Body of pancreas (tissue), 4 donors: ENCODE measurements around the gene SURF4. TPM values are rescaled to one million over a fixed set of nuclear protein-coding genes. Genes with fewer than 3 reads are reported as not detected.

ENCODE experiments used
- ATAC-seq: fragments of 150-250 bp; one replicate; pipeline ENCODE4 v1.9.1; 2016
- DNase-seq, 4 donors: peaks; one replicate each; pipeline ENCODE4 v3.0.0-alpha.2; 2019
- H3K27ac ChIP-seq, 4 donors: fragments of 200-600 bp; sonication (generic); 1 replicate in 3 of 4; 2 replicates in 1 of 4; pipeline versions ENCODE4 v1.5.1 to v1.6.1; 2016 to 2019; ENCODE audit warnings: mild to moderate bottlenecking in 1 of 4, mixed read lengths in 1 of 4, moderate library complexity in 1 of 4
- H3K27me3 ChIP-seq, 2 donors: fragments of 200-600 bp; sonication (generic); one replicate each; pipeline ENCODE4 v1.6.0; 2016; ENCODE audit warnings: mild to moderate bottlenecking in 1 of 2
- H3K36me3 ChIP-seq, 2 donors: fragments of 200-600 bp; sonication (generic); replicated peaks in 1 of 2; 2 replicates each; pipeline ENCODE4 v1.5.1; 2016; ENCODE audit warnings: low read depth in 2 of 2; ENCODE audit not compliant: insufficient read depth in 1 of 2
- H3K4me1 ChIP-seq: fragments of 200-600 bp; sonication (generic); one replicate; pipeline ENCODE4 v1.6.0; 2016
- H3K4me3 ChIP-seq, 2 donors: fragments of 200-600 bp; sonication (generic); 1 replicate in 1 of 2; 2 replicates in 1 of 2; pipeline ENCODE4 v1.5.1; 2016 to 2019
- H3K9me3 ChIP-seq, 3 donors: fragments of 200-600 bp; sonication (generic); 1 replicate in 2 of 3; 2 replicates in 1 of 3; pipeline ENCODE4 v1.5.1; 2016
- CTCF ChIP-seq, 7 experiments: fragments of 450-650 bp in 4 of 7; fragments of 200-600 bp in 3 of 7; sonication (generic) in 3 of 7; IDR thresholded peaks; one replicate each; pipeline ENCODE4 v1.5.1; 2016 to 2019; ENCODE audit warnings: antibody characterized with exemption in 7 of 7
- POLR2A ChIP-seq, 3 donors: fragments of 450-650 bp; IDR thresholded peaks; one replicate each; pipeline ENCODE4 v1.6.1; 2016; ENCODE audit warnings: antibody characterized with exemption in 3 of 3, mild to moderate bottlenecking in 2 of 3
- WGBS, 2 donors: methylation state at CpG; one replicate each; pipeline ENCODE4 v1.1.5; 2017; 5-methylcytosine and 5-hydroxymethylcytosine counted together
- intact Hi-C: fragments of 100-400 bp; cut with DNase I; formaldehyde crosslinking; loops from one replicate; pipeline ENCODE4 v1.15.1; 2023
- total RNA-seq, 2 donors: library from RNA; depleted of rRNA; stranded (reverse); fragments of >200 nt; gene quantifications; one replicate each; pipeline ENCODE4 v1.1.0, GENCODE V29; 2016

SURF4 gene
- total RNA-seq, 2 donors from 2014 or later, result 93.9 to 109 TPM

GRCh38 chr9:133349965-133350616 lies 25.8 kb downstream of the SURF4 start:
- no peak for DNase-seq
- no peak overlapping the region for H3K4me3 ChIP-seq
- intact Hi-C loops, result no loop called here
- 66 to 81% methylated on average over 15 of the region's 15 CpGs for WGBS, 2 donors
- peak overlapping the region in 1 of 4 donors; percentile 95 for H3K27ac ChIP-seq
- peaks cover 9 to 26% of the 10 kb centered on the region in 2 donors for H3K36me3 ChIP-seq
- ATAC-seq, result no peak
- H3K9me3 ChIP-seq, result no peaks in the 10 kb centered on the region
- H3K4me1 ChIP-seq, result peaks cover 36% of the 10 kb centered on the region
- no peaks in the 10 kb centered on the region for H3K27me3 ChIP-seq
- TF ChIP-seq POLR2A (IDR thresholded peaks at IDR 0.05), result no peak
- no peak for TF ChIP-seq CTCF (IDR thresholded peaks at IDR 0.05)

GRCh38 chr9:133348718-133349573 lies 26.9 kb downstream of the SURF4 start:
- DNase-seq (no peak), ATAC-seq (no peak)
- H3K27me3 ChIP-seq, result no peaks in the 10 kb centered on the region
- intact Hi-C loops, result no loop called here
- H3K27ac ChIP-seq, result peak overlapping the region; percentile 87 to 95 (median 94)
- peaks cover 27% of the 10 kb centered on the region for H3K4me1 ChIP-seq
- WGBS, 2 donors, result 8 to 10% methylated on average over 21 to 25 of the region's 25 CpGs
- TF ChIP-seq POLR2A (IDR thresholded peaks at IDR 0.05) (no peak), CTCF (IDR thresholded peaks at IDR 0.05) (no peak)
- H3K36me3 ChIP-seq, result peaks cover 9 to 26% of the 10 kb centered on the region in 2 donors
- no peaks in the 10 kb centered on the region for H3K9me3 ChIP-seq
- peak overlapping the region; percentile 97 to 98 for H3K4me3 ChIP-seq

GRCh38 chr9:133347985-133348717 lies 27.7 kb downstream of the SURF4 start, which contains the start of the genes MED22 and RPL7A:
Gene MED22, minus strand, starts transcription at chr9:133348131. Its CDS starts 1,469 bp downstream, at chr9:133346662.
Gene RPL7A, plus strand, starts transcription at chr9:133348218. Its CDS starts 26 bp downstream, at chr9:133348244.
- Histone ChIP-seq H3K27me3 (no peaks in the 10 kb centered on the region), H3K36me3 (peaks cover 9 to 26% of the 10 kb centered on the region in 2 donors), H3K9me3 (no peaks in the 10 kb centered on the region), H3K4me1 (peaks cover 27% of the 10 kb centered on the region), H3K27ac (peak within 1 kb of the TSS; percentile 87 to 95 (median 94)), H3K4me3 (peak within 1 kb of the TSS; percentile 97 to 98)
- intact Hi-C loops, result no loop called here
- TF ChIP-seq CTCF (IDR thresholded peaks at IDR 0.05), result peak in 1 of 7 experiments; percentile 34
- TF ChIP-seq POLR2A (IDR thresholded peaks at IDR 0.05), result peak; percentile 74 to 97 (median 97)
- 0% methylated on average over 28 to 63 of the region's 64 CpGs for WGBS, 2 donors
- ATAC-seq (peak; percentile 93), DNase-seq (peak; percentile 94 to 97 (median 96))

GRCh38 chr9:133347515-133347984 lies 28.3 kb downstream of the SURF4 start:
- 0 to 2% methylated on average over 9 to 40 of the region's 41 CpGs for WGBS, 2 donors
- peak in 3 of 4 donors; percentile 43 to 44 (median 44) for DNase-seq
- peaks cover 9 to 26% of the 10 kb centered on the region in 2 donors for H3K36me3 ChIP-seq
- peak overlapping the region; percentile 97 to 98 for H3K4me3 ChIP-seq
- H3K4me1 ChIP-seq, result peaks cover 27% of the 10 kb centered on the region
- H3K27me3 ChIP-seq, result no peaks in the 10 kb centered on the region
- H3K27ac ChIP-seq, result peak overlapping the region; percentile 87 to 95 (median 94)
- no peaks in the 10 kb centered on the region for H3K9me3 ChIP-seq
- no peak for TF ChIP-seq CTCF (IDR thresholded peaks at IDR 0.05)
- no peak for TF ChIP-seq POLR2A (IDR thresholded peaks at IDR 0.05)
- intact Hi-C loops, result no loop called here
- peak; percentile 31 for ATAC-seq
